ENCODE results near the gene ELAVL1.

Gene ELAVL1

GRCh38 chr19:7988307-7988706 lies 17.1 kb downstream of the ELAVL1 start:
- H3K36me3 ChIP-seq, result peaks cover 79% of the 10 kb centered on the region
- H3K27me3 ChIP-seq, result no peaks in the 10 kb centered on the region
- H3K9me3 ChIP-seq, result no peaks in the 10 kb centered on the region
- no peaks in the 10 kb centered on the region for H3K4me1 ChIP-seq (ENCODE audit: control insufficient read depth in 1 of 2, insufficient read depth in 1 of 2, low read depth in 1 of 2, low read length in 1 of 2)
- TF ChIP-seq, protein P1, sequence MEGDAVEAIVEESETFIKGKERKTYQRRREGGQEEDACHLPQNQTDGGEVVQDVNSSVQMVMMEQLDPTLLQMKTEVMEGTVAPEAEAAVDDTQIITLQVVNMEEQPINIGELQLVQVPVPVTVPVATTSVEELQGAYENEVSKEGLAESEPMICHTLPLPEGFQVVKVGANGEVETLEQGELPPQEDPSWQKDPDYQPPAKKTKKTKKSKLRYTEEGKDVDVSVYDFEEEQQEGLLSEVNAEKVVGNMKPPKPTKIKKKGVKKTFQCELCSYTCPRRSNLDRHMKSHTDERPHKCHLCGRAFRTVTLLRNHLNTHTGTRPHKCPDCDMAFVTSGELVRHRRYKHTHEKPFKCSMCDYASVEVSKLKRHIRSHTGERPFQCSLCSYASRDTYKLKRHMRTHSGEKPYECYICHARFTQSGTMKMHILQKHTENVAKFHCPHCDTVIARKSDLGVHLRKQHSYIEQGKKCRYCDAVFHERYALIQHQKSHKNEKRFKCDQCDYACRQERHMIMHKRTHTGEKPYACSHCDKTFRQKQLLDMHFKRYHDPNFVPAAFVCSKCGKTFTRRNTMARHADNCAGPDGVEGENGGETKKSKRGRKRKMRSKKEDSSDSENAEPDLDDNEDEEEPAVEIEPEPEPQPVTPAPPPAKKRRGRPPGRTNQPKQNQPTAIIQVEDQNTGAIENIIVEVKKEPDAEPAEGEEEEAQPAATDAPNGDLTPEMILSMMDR (IDR thresholded peaks at IDR 0.05), result no peak
- H3K27ac ChIP-seq, result no peak overlapping the region
- H3K4me3 ChIP-seq (ENCODE audit: low read depth in 1 of 2, low read length in 1 of 2), result no peak overlapping the region

GRCh38 chr19:7987114-7987768 lies 18.2 kb downstream of the ELAVL1 start:
- Histone ChIP-seq H3K36me3 (peaks cover 90% of the 10 kb centered on the region), H3K4me1 (ENCODE audit: control insufficient read depth in 1 of 2, insufficient read depth in 1 of 2, low read depth in 1 of 2, low read length in 1 of 2) (no peaks in the 10 kb centered on the region), H3K4me3 (ENCODE audit: low read depth in 1 of 2, low read length in 1 of 2) (no peak overlapping the region)

DNA sequence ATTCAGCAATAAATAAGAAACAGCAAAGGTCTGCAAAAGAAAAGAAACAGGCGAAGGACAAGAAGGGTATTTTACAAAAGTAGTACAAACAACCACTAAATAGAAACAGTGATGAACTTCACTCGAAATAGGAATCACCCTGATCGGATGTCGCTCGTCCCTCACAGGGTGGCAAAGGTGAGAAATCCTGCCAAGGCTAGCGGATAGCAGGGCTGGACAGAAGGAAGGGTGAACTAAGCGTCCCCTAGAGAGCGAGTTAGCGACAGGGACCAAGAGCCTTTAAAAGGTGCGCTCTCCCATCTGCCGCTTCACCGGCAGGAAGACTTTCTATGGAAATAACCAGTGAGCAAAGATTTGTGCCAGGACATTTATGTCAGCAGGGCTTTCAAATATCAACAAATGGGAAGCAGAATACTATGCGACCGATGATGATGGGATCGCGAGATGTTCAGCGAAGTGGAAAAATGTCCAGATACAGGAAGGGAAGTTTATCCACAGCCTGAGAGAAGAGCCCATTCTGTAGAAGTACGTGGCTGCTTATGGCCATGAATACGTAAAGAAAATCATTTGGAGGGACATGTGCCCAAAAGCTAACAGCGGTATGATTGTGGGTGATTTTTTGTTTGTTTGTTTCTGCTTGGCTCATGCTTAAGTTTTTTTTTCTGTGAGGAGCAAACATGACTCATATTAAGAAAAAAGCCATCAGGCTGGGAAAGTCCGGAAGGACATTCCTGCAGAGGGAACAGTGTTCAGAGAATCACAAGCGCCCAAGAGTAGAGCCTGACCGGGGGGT lies 18.9 kb downstream of the ELAVL1 start:
- peaks cover 96% of the 10 kb centered on the region for H3K36me3 ChIP-seq
- TF ChIP-seq, protein P1 (IDR thresholded peaks at IDR 0.05), result no peak
- no peaks in the 10 kb centered on the region for H3K27me3 ChIP-seq
- H3K4me3 ChIP-seq (ENCODE audit: low read depth in 1 of 2, low read length in 1 of 2), result no peak overlapping the region
- H3K27ac ChIP-seq, result no peak overlapping the region
- H3K4me1 ChIP-seq (ENCODE audit: control insufficient read depth in 1 of 2, insufficient read depth in 1 of 2, low read depth in 1 of 2, low read length in 1 of 2), result no peaks in the 10 kb centered on the region
- no peaks in the 10 kb centered on the region for H3K9me3 ChIP-seq

More at GRCh38 chr19:7987114-7987768, 18.2 kb downstream of the ELAVL1 start:
- TF ChIP-seq, protein P1 (IDR thresholded peaks at IDR 0.05), result no peak
- H3K9me3 ChIP-seq, result no peaks in the 10 kb centered on the region
- no peaks in the 10 kb centered on the region for H3K27me3 ChIP-seq
- H3K27ac ChIP-seq, result no peak overlapping the region

DNA sequence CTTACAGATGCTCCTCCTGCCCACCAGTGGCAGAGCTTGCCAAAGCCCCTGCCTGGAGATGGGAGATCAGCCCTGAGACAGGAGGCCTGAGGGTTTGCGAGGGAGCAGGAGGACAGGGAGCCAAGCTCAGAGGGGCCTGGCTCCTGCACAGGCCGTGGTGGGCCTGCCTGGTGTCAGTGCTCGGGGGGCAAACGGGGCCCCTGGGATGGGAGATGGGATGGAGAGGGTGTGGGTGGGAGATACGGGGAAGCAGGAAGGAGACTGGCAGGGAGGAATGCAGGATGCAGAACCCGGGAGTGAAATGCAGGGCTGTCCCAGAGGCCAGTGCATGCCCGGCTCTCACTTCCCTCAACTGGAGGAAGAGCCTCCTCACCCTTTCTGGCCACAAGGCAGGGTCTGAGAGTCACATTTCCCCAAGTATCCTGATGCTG lies 19.9 kb downstream of the ELAVL1 start:
- no peaks in the 10 kb centered on the region for H3K27me3 ChIP-seq
- H3K4me3 ChIP-seq (ENCODE audit: low read depth in 1 of 2, low read length in 1 of 2), result no peak overlapping the region
- TF ChIP-seq, protein P1 (IDR thresholded peaks at IDR 0.05), result no peak
- no peaks in the 10 kb centered on the region for H3K9me3 ChIP-seq
- no peak overlapping the region for H3K27ac ChIP-seq
- peaks cover 95% of the 10 kb centered on the region for H3K36me3 ChIP-seq
- no peaks in the 10 kb centered on the region for H3K4me1 ChIP-seq (ENCODE audit: control insufficient read depth in 1 of 2, insufficient read depth in 1 of 2, low read depth in 1 of 2, low read length in 1 of 2)

- H3K27me3 ChIP-seq, result no peaks in the 10 kb centered on the region
- H3K36me3 ChIP-seq, result peaks cover 95% of the 10 kb centered on the region
Observed at GRCh38 chr19:7983995-7984837, 21.2 kb downstream of the ELAVL1 start.

More at GRCh38 chr19:7983995-7984837, 21.2 kb downstream of the ELAVL1 start:
- TF ChIP-seq, protein P1 (IDR thresholded peaks at IDR 0.05), result no peak
- Histone ChIP-seq H3K9me3 (no peaks in the 10 kb centered on the region), H3K4me3 (ENCODE audit: low read depth in 1 of 2, low read length in 1 of 2) (no peak overlapping the region), H3K4me1 (ENCODE audit: control insufficient read depth in 1 of 2, insufficient read depth in 1 of 2, low read depth in 1 of 2, low read length in 1 of 2) (no peaks in the 10 kb centered on the region), H3K27ac (no peak overlapping the region)

All from neutrophil (primary cell).